Femur (tissue), 1 donor: ENCODE measurements around the gene TOR4A.

ENCODE experiments used
- DNase-seq: peaks from one replicate; pipeline ENCODE4 v3.0.0-alpha.2; 2017

TOR4A gene

GRCh38 chr9:137277329-137278041 lies at the start of gene TOR4A:
Gene TOR4A, plus strand, starts transcription at chr9:137277726. Its CDS starts 964 bp downstream, at chr9:137278690.
- peak; percentile 86 for DNase-seq

- no peak for DNase-seq
These were observed 49.5 kb upstream of the TOR4A start for GRCh38 chr9:137227853-137228505.

- DNase-seq, result no peak
These were observed 49.0 kb upstream of the TOR4A start for GRCh38 chr9:137228506-137228967.

GRCh38 chr9:137228968-137229896 lies 48.3 kb upstream of the TOR4A start:
- no peak for DNase-seq

- no peak for DNase-seq
These were observed 47.4 kb upstream of the TOR4A start for GRCh38 chr9:137229903-137230704.

GRCh38 chr9:137230705-137231371 lies 46.7 kb upstream of the TOR4A start, which contains the start of gene SLC34A3:
Gene SLC34A3, plus strand, starts transcription at chr9:137230901. Its CDS starts 802 bp downstream, at chr9:137231703.
- DNase-seq, result no peak

- no peak for DNase-seq
These were observed 46.0 kb upstream of the TOR4A start for GRCh38 chr9:137231372-137232039.

GRCh38 chr9:137232101-137232500 lies 45.4 kb upstream of the TOR4A start:
- DNase-seq, result no peak

- DNase-seq, result no peak
These were observed 45.0 kb upstream of the TOR4A start for GRCh38 chr9:137232510-137232909.

- DNase-seq, result no peak
These were observed 44.2 kb upstream of the TOR4A start for GRCh38 chr9:137233143-137233980.

GRCh38 chr9:137234055-137234697 lies 43.4 kb upstream of the TOR4A start:
- no peak for DNase-seq

- no peak for DNase-seq
These were observed 42.6 kb upstream of the TOR4A start for GRCh38 chr9:137234758-137235423.

- DNase-seq, result no peak
These were observed 41.9 kb upstream of the TOR4A start for GRCh38 chr9:137235424-137236237.

GRCh38 chr9:137236238-137236935 lies 41.1 kb upstream of the TOR4A start:
- DNase-seq, result peak; percentile 90

GRCh38 chr9:137236936-137237421 lies 40.5 kb upstream of the TOR4A start:
- DNase-seq, result peak; percentile 51

- peak; percentile 75 for DNase-seq
These were observed 39.5 kb upstream of the TOR4A start for GRCh38 chr9:137237759-137238726.
